Ovary (tissue), 3 donors: ENCODE data around the gene UNC5A.

ENCODE experiments used
- EP300 ChIP-seq: sonication (generic); formaldehyde crosslinking; IDR thresholded peaks from one replicate; pipeline ENCODE4 v1.6.1; 2017; ENCODE audit warnings: antibody characterized with exemption
- POLR2A ChIP-seq: fragments of 450-650 bp; IDR thresholded peaks from one replicate; pipeline ENCODE4 v1.6.1; 2017; ENCODE audit warnings: antibody characterized with exemption, mild to moderate bottlenecking, moderate library complexity
- TF ChIP-seq, protein P1 (sequence below), 3 donors: fragments of 450-650 bp in 2 of 3; fragments of 200-600 bp in 1 of 3; IDR thresholded peaks; one replicate each; pipeline versions ENCODE4 v1.5.1 to v1.8.0; 2016 to 2022; ENCODE audit warnings: antibody characterized with exemption in 3 of 3, mild to moderate bottlenecking in 1 of 3
- donor health status: DM: no; HTN: no; CAD: no.

DNA sequence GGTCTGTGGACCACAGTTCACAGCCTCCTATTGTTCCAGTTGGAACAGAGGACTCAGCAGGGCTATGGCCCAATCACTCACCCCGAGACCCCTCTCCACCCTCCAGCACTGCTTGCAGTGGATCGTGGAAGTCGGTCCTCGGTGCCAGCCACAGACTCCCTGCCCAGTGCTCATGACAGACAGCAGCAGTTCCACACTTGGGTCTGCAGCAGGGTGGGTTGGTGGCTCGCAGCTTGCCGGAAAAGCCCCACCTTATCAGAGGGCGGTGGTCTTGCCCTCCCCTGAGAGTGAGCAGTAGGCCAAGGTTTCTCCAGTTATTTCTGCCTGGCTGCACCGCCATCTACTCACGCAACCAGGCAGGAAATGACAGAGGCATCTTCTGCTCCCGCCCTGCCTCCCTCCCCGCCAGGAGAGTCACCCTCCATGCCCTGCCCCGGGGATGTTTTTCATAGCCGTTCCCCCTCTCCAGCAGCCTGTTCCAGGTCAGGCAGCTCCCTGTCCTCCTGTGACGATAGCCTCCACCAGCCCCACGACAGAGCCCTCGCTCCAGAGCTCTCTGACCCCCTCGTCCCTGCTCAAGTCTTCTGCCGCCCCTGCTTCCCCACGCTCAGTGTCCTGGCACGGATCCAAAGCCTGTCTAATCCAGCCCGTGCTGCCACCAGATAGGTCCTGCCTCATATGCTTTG lies 34.5 kb downstream of the UNC5A start:
- TF ChIP-seq, protein P1, sequence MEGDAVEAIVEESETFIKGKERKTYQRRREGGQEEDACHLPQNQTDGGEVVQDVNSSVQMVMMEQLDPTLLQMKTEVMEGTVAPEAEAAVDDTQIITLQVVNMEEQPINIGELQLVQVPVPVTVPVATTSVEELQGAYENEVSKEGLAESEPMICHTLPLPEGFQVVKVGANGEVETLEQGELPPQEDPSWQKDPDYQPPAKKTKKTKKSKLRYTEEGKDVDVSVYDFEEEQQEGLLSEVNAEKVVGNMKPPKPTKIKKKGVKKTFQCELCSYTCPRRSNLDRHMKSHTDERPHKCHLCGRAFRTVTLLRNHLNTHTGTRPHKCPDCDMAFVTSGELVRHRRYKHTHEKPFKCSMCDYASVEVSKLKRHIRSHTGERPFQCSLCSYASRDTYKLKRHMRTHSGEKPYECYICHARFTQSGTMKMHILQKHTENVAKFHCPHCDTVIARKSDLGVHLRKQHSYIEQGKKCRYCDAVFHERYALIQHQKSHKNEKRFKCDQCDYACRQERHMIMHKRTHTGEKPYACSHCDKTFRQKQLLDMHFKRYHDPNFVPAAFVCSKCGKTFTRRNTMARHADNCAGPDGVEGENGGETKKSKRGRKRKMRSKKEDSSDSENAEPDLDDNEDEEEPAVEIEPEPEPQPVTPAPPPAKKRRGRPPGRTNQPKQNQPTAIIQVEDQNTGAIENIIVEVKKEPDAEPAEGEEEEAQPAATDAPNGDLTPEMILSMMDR (IDR thresholded peaks at IDR 0.05), result no peak
- TF ChIP-seq POLR2A, result no peak
- TF ChIP-seq EP300, result no peak
